SK-N-DZ (cell line): ENCODE data around the gene NT5DC4.

ENCODE experiments used
- DNase-seq: peaks from one replicate; pipeline ENCODE4 v3.0.0-alpha.2; 2015; ENCODE audit warnings: low spot score

NT5DC4 gene

DNA sequence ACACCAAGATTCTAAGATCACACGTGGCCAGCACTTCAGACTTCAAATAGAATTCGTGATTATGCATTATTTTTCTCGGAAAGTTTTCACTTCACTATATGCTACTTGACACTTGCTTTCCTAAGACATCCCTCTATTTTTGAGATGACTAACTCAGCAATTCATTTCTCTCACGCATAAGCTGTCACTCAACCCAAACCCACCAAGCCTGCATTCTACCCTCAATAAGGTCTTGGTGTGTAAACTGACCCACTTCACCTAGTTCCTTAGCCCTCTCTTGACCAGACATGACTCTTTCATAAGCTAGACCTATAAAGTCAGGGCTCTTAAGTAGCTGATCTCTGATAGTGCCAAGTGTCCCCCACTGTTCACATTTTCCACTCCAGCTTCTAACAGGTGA is 31.8 kb downstream of the NT5DC4 start:
- DNase-seq, result no peak

DNA sequence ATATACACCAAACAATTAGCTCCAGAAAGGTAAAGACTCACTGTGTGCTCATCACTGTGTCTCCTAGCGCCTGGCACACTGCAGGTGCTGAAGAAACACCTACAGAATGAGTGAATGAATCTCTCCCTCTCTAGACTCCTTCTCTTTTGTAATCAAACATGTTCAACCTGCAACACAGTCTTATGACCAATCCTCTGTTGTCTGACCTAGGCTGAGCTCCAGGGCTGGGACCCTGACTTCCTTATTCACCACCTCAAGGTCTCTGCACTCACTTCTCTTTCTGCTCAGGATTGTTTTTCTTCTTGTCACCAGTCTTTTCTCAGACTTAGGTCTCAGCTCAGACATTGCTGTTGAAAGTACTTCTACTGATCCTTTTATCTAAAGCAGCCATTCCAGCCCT is 33.7 kb downstream of the NT5DC4 start:
- no peak for DNase-seq

DNA sequence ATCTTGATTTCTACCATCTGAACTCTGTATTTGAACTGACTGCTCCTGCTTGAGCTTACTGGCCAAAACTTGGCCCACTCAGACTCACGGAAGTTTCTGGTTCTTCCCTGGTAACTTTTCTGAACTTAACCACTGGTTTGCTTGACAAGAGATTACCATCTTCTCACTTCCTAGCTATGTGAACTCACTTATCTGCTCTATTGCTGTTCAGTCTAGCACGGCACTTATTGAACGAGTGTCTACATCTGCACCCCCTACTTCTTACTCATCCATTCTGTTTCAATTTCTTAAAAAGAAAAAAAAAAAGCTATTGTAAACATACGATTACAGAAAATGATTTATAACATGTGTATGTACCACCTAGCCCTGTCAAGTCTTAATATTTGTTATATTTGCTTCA is 34.6 kb downstream of the NT5DC4 start:
- no peak for DNase-seq

DNA sequence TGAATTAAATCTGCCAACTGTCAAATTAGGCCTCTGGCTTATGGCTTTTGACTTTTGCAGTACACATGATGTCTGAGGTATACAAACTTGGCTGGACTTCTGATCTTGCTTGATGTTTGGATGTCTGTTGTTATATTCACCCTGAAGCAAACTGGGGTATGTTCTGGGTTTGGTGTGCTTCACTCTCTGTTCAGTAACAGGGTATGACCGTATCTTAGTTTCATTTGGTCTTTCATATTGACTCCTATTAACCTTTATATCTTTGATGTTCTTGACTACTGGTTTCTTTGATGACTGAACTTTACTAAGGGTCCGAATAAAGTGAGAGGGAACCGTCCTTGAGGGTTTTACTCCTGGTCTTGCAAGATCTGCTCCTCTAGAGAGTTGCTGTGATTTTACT is 35.4 kb downstream of the NT5DC4 start:
- DNase-seq, result no peak

DNA sequence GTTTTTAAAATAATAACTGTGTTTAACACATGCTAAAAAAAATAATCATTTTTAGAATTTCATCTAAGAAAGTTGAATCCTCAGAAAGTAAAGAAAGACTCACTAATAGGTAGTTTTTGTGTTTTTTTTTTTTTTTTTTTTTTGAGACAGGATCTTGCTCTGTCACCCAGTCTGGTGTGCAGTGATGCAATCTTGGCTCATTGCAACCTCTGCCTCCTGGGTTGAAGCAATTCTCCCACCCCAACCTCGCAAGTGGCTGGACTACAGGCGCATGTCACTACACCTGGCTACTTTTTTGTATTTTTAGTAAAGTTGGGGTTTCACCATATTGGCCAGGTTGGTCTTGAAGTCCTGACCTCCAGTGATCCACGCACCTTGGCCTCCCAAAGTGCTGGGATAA is 36.4 kb downstream of the NT5DC4 start:
- DNase-seq, result no peak

DNA sequence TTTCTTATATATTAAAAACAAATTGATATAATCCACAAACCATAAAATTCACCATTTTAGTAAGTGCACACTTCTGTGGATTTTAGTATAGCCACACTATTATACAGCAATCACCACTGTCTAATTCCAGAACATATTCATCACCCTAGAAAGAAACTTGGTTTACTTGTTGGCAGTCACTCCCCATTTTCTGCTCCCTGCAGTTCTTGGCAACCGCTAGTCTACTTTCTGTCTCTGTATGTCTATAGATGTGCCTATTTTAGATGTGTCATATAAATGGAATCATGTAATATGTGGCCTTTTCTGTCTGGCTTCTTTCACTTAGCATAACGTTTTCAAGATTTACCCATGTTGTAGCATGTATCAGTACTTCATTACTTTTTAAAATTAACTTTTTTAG is 37.9 kb downstream of the NT5DC4 start:
- no peak for DNase-seq

DNA sequence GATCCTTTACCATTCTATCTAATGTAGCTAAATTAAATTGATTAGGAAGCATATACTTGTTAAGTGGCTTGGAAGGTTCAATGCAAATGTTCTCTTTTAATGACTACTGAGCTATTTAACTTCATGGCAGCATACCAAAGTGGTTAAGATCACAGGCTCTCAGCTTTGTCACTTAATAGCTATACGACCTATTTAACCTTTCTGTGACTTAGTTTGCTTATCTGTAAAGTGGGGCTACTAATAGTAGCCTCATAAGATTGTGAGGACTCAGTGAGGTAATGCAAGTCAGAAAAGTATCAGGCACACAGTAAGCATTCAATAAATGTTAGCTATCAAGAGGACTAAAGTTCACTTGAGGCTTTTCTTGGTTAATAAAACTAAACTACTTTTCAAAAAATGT is 39.3 kb downstream of the NT5DC4 start:
- no peak for DNase-seq

DNA sequence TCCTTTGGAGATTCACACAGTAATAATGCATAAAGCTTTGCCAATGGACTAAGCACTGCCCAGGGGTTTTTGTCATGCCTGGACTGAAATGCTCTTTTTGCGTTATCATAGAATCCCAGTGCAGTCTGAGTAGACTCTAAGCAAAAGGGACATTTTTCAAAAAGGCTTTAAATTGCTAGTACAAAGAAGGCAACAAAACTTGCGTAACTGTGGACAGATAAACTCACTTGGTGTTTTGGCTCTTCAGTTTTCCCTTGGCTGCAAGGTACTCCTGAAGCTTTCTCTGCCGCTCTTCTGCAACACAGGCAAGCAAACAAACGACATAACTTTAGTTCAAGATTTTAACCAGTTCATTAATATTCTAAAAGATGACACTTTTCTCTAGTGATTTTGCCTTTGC is 41.5 kb downstream of the NT5DC4 start:
- no peak for DNase-seq

DNA sequence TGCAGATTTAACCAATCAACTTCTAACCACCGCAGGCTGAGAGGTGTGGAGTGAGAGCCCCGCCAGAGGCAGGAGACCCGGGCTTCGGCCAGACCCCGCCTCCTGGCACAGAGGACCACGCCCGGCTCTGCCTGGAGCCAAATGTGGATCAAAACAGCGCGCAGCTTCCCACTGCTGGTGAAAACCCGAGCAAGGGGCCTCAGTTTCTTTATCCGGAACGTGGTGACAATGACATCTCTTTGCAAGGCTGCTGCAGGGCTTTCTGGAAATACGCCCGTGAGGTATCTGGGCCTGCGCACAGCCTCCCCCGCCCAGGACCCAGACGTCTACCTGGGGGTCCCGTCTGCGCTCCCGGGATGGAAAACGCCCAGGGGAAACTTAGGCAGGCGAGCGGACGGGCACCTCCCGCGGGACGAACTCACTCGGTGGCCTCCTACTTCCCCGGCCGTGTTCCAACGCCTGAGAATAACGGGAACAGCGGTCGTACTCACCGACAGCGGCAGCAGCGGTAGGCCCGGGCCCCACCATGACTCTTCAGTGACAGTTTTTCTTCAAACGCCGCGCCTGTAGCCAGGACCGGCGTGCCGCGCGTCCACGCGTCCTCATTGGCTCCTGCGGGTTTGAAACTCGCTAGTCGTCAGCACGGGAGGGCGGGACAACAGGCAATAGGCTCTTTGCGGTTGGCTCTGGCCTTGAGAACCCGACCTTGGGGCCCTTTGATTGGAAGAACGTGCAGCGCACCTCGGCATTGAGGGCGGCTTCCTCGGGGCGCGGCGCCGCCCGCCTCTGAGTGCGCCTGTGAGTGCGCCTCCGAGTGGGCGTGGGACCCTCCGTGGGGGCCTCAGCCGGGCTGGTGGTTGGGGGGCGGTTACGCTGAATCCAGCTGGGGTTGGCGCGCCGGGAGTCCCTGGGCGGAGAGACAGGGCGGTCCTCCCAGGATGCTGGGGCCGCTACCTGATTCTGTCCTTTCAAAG is 43.5 kb downstream of the NT5DC4 start, which contains the start of gene CKAP2L:
Gene CKAP2L (minus strand): TSS at position 539 of the 974 bp plus-strand sequence. CDS start 11 bp downstream, at position 528.
- peak; percentile 99 for DNase-seq

DNA sequence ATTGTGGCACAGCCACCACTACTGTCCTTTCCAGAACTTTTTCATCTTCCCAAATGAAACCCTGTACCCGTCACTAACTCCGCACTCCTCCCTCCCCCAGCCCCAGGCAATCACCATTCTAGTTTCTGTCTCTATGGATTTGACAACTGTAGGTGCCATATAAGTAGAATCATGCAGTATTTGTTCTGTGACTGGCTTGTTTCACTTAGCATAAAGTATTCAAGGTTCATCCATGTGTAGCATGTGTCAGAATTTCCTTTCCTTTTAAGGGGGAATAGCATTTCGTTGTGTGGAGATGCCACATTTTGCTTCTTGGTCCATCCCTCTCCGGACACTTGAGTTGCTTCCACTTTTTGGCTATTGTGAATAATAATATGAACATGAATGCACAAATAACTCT is 44.4 kb downstream of the NT5DC4 start:
- no peak for DNase-seq

DNA sequence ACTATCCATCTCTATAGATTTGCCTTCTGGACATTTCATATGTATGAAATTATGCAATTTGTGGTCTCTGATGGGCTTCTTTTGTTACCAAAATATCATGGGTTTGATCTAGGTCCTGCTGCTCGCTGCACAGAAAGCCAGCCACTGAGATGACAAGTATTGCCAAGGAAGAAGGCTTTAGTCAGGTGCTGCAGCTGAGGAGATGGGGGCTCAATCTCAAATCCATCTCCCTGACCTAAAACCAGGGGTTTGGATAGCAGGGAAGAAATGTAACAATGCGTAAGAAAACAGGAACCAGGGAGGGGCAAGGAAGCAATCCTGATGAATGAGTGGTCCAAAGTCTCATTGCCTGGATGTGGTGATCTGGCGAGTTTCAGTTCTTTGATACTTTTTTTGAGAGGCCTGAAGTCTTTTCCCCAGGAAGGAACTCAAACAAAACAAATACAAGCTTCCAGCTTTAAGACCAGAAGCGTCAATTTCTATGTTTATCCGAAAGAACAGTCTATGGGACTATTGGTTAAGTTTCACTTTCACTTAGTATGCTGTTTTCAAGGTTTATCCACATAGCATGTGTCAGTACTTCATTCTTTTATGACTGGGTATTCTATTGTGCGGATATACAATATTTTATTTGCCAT is 47.0 kb downstream of the NT5DC4 start:
- DNase-seq, result no peak

DNA sequence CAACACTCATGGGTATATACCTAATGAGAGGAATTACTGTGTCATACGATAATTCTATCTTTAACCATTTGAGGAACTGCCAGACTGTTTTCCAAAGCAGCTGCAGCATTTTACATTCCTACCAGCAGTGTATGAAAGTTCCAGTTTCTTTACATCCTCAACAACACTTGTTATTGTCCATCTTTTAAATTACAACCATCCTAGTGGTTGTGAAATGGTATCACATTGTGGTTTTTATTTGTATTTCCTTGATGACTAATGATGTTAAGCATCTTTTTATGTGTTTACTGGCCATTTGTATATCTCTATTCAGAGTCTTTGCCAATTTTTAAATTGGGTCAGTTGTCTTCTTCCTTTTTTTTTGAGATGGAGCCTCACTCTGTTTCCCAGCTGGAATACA is 47.6 kb downstream of the NT5DC4 start:
- no peak for DNase-seq

DNA sequence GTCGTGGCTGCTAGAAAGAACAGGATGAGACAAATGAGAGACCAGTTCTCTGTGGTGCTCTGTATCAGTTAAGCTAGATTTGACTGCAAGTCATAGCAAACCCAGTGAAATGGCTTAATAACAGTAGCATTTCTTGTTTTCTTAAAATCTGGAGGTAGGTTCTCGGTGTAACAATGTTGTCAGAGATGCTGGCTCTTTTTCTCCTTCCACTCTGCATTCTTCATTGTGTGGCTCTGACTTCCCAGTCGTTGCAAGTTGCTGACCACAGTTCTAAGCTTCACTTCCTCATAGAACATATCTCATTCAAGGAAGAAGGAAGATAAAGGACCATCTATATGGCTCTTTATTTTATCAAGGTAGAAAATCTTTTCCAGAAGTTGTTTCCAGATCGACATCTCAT is 51.5 kb downstream of the NT5DC4 start:
- no peak for DNase-seq

DNA sequence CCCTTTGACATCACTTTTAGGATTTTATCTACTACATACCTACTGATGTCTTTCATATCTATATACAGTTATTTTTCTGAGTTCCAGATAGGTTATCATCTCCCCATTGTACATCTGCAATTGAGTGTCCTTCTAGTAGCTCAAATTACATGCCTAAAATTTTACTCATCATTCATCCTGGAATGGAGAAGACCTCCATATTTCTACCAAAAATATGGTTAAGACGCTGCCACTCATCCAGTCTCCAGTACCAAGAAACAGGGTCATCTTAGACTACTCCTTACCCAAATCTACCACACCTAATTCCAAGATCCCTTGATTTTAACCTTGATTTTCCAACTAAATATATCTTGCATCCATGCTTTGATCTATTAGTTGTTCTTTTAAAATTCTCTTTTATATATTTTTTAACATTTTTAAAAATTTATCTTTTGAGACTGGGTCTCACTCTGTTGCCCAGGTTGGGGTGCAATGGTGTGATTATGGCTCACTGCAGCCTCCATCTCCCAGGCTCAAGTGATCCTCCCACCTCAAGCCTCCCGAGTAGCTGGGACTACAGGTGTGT is 52.2 kb downstream of the NT5DC4 start:
- DNase-seq, result no peak

DNA sequence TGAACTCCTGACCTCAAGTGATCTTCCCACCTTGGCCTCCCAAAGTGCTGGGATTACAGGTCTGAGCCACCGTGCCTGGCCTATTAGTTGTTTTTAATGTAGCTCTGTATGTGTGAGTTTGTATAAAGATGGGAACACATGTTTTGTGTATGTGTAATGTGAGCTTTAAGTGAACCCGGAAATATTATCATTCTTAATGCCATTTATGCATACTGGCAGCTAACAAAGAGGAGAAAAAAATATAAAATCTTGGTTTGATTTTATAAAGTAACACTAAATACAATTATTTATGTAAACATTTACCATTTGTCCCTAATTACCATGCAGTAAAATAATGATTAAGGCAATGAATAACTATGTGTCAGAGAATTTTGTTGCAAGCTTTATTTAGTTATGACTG is 52.7 kb downstream of the NT5DC4 start:
- DNase-seq, result no peak

DNA sequence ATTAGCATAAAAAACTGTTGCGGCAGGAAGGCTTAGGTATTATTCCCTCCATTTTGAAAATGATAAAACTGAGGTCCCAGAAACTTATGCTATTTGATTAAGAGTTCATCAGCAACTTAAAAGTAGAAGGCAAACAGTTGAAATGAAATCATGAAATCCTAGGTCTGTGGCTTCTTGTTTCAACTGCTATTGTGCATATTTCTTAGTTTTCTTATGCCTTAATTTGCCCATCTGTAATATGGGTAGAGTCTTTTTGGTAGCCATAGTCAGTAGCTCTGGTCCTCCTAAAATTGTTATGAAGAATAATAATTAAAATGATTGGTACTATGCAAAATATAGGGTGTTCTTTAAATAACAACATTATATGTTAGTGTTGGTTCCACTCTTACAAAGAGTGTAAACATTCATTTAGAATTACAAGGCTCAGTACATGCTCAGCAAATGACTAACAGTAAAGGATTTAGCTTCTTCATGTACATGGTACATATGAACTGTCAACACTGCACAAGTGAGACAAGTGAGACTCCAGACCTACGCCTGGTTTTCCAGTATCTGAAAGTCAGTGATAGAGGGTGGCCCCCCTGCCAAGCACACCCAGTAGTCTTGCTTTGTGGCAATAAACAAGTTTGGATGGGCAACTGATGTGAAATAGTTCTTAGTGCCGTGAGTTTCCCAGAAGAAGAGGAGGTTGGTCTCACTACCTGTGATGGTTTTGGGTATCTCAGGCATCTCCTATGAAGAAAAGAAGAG is 53.9 kb downstream of the NT5DC4 start:
- no peak for DNase-seq

DNA sequence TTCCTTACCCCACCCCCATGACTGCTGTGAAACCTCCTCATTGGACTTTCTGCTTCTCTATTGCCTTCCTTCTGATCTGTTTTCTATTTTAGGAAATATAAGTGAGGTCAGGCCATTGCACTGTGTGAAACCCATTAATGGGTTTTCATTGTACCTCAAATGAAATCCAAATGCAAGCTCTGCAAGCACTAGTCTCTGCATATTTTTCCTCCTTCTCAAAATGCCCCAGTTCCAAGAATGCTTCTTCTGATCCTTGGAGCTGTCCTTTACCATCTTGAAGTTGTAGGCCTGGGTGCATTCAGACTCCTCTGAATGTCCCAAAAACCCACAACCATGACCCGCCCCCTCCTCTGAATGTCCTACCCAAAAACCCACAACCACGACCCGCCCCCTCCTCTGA is 55.3 kb downstream of the NT5DC4 start:
- no peak for DNase-seq

DNA sequence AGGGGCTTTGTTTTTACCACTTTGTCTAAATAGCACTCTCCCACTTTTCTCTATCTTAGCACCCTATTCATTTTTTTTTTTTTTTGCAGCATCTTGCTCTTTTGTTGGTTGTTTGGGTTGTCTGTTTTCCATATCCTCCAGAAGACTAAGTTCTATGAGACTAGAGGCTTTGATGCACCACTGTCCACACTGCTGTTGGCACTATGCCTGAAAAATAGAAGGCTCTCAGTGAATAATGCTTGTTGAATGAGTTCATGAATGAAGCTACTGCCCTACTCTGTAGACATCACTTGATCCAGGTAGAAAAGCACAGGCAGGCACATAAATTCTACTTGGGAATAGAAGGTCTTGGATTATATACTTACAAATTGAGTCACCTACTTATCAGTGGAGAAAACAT is 56.2 kb downstream of the NT5DC4 start:
- DNase-seq, result no peak

DNA sequence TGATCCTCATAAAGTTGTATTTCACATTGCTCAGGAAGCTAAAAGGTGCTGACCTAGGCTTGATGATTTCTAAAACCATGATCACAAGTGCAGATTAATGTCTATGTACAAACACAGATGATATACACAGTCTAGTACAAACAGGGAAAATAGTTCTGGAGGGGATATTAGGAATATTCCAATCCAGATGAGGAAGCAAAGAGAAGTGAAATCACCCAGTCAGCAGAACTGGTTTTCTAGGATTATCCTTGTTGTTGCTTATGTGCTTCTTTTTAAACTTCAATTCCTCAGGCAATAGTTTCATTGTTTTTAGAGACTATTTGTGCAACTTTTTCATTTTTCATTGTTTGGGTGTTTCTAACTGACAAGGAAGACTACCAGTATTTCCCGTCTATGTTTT is 58.8 kb downstream of the NT5DC4 start:
- DNase-seq, result no peak

DNA sequence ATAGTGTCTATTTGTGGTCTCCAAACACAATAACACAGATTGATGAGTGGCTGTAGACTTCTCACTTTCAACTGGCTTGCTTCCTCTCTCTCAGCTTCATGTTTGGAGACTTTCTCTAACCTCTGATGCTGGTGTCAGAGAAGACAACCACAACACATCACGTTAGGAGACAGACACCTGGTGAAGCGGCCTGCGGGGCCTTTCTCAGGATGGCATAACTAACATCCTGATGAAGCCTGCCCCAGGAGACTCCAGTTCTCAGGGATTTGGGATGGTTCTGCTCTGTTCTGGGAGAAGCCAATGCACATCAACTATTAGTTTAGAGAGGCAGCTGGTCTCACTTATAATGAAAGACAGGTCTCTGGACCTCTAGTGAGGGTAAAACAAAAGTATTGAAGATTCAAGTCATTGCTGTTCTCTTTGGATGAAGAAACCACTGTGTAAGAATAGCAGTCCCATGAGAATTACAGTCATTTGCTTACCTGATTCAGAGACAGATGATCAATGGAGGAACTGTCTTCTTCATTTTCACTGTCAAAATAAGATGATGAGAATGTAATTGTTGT is 61.5 kb downstream of the NT5DC4 start:
- DNase-seq, result no peak

DNA sequence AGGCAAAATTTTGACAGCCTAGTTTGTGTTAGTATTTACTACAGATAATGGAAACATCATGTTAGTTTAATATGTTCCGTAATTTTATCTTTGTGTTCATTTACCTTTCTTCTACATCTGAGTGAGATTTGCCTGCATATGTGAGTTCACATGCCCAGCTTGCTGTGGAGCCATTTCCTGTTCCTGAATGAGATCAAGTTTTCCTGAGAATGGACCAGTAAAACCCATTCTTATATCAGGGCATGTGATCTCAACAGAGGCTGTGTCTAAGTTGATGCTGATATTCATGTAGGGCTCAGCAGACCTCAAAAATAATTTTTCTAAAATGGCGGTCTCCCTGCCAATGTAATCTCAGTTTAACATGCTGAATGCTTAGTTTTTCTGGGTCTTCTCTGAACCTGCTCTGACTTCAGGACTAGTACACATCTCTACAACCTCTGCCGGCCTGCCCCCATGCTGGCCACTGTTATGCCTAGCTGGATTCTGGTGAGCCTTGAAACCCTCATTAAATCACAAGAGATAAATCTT is 62.4 kb downstream of the NT5DC4 start:
- no peak for DNase-seq
